Heart right ventricle (tissue), 16 donors: ENCODE results near the gene OTUD5. TPM values are rescaled to one million over a fixed set of nuclear protein-coding genes. Genes with fewer than 3 reads are reported as not detected.

Experiments
- ATAC-seq, 8 donors: fragments of 200-7000 bp; cut with Tn5 transposase; one replicate each; pipeline ENCODE4 v1.9.1; 2020; ENCODE audit warnings: mild to moderate bottlenecking in 8 of 8, moderate library complexity in 8 of 8, moderate number of reproducible peaks in 1 of 8
- DNase-seq, 2 donors: peaks; one replicate each; pipeline ENCODE4 v3.0.0-alpha.2; 2020
- H3K27ac ChIP-seq, 10 donors: fragments of 200-600 bp; sonication (generic) in 2 of 10; one replicate each; pipeline versions ENCODE4 v1.5.0 to v1.8.0; 2020 to 2022; ENCODE audit warnings: mild to moderate bottlenecking in 3 of 10
- H3K27me3 ChIP-seq, 7 donors: fragments of 200-600 bp; one replicate each; pipeline ENCODE4 v1.8.0; 2021 to 2022; ENCODE audit warnings: mild to moderate bottlenecking in 2 of 7
- H3K36me3 ChIP-seq, 9 donors: fragments of 200-600 bp; sonication (generic) in 1 of 9; one replicate each; pipeline versions ENCODE4 v1.5.0 to v1.8.0; 2020 to 2022; ENCODE audit warnings: mild to moderate bottlenecking in 2 of 9
- H3K4me1 ChIP-seq, 9 donors: fragments of 200-600 bp; sonication (generic) in 1 of 9; one replicate each; pipeline versions ENCODE4 v1.5.0 to v1.8.0; 2020 to 2022; ENCODE audit warnings: mild to moderate bottlenecking in 4 of 9
- H3K4me3 ChIP-seq, 10 donors: fragments of 200-600 bp; sonication (generic) in 2 of 10; one replicate each; pipeline versions ENCODE4 v1.5.0 to v1.8.0; 2020 to 2022; ENCODE audit warnings: mild to moderate bottlenecking in 7 of 10, moderate library complexity in 2 of 10
- H3K9me3 ChIP-seq, 11 donors: fragments of 200-600 bp in 10 of 11; sonication (generic) in 2 of 11; one replicate each; pipeline versions ENCODE4 v1.5.0 to v1.8.0; 2013 to 2022; ENCODE audit warnings: mild to moderate bottlenecking in 2 of 11, control low read depth in 1 of 11, moderate library complexity in 1 of 11
- WGBS, 2 donors: extraction: QIAGEN DNeasy Blood & Tissue Kit; methylation state at CpG; one replicate each; pipeline ENCODE4 v1.1.7; 2013; ENCODE audit warnings: inconsistent platforms in 1 of 2; 5-methylcytosine and 5-hydroxymethylcytosine counted together
- intact Hi-C, 10 donors: fragments of 100-400 bp; cut with DNase I; formaldehyde crosslinking; loops; one replicate each; pipeline versions ENCODE4 v1.11.1 to v1.14.2; 2022
- polyA plus RNA-seq, 2 donors: library from polyadenylated mRNA; stranded (reverse); fragments of 200-250 nt; gene quantifications; one replicate each; pipeline ENCODE4 v1.2.3, GENCODE V29; 2013
- total RNA-seq, 10 donors: library from RNA; stranded (reverse); fragmentation: NEBNext Ultra II Directional in 3 of 10; extraction: Animal tissue kit (Norgen Biotek cat#: 25700) in 3 of 10; gene quantifications; one replicate each; pipeline versions ENCODE4 v1.2.1 to v1.2.4, GENCODE V29; 2021 to 2023
- TF ChIP-seq, protein P1 (sequence below), 9 donors: fragments of 200-600 bp; sonication (generic) in 2 of 9; IDR thresholded peaks; one replicate each; pipeline versions ENCODE4 v1.5.0 to v1.8.0; 2021 to 2022; ENCODE audit warnings: antibody characterized with exemption in 9 of 9, mild to moderate bottlenecking in 5 of 9, moderate library complexity in 1 of 9
- donor health status: Arrhythmogenic right ventricular cardiomyopathy.
- donor health status: ischemic (EF 13 %, LVEDD 7.1; RV severe dilation, severe dysfunction).
- donor health status: healthy with polysubstance abuse.
- donor health status: DM: no; HTN: yes; CAD: no.
- donor health status: DM: no; HTN: no; CAD: no.
- donor health status: ischemic (EF 25% LVEDD 6.9; RV normal size, moderate dysfunction).
- donor health status: ischemic (EF 25% LVEDD 5.7; RV mildly dilated, moderate dysfunction).
- donor health status: healthy.
- donor health status: DM: yes; HTN: yes; CAD: no.
- donor health status: Ischemic cardiomyopathy.
- donor health status: ischemic (EF 35%, LVEDD 5.7; RV mildly dilated, moderate dysfunction).
- donor health status: nonischemic (EF 11% LVEDD 7.7; RV severe dilation, severe dysfunction).
- donor health status: DM: yes; HTN: yes; CAD: no.
- donor health status: PGD.
- donor health status: ischemic (EF 29% LVEDD 5.4; RV normal size, mild dysfunction).
- donor health status: nonischemic (EF 23%, LVEDD 6.1; RV moderate dilation, normal function).

The OTUD5 gene
- total and polyA plus RNA-seq, 12 donors = 17.9 to 27.3 (median 24.7) TPM

GRCh38 chrX:48917139-48918001, 40.0 kb downstream of the OTUD5 start:
- DNase-seq (peak; percentile 85 to 86), ATAC-seq (peak; percentile 61 to 81 (median 73))
- H3K27me3 ChIP-seq = no peaks in the 10 kb centered on the region
- peak overlapping the region in 5 of 10 donors; percentile 6 to 91 (median 25) for H3K27ac ChIP-seq
- 12 to 22% methylated on average over 23 to 27 of the region's 27 CpGs for WGBS, 2 donors
- intact Hi-C loops = loop anchor here in 3 of 10 donors (10.0 kb wide), 2 partner anchors 273 to 1263 kb away; partner anchors contain the start of genes ELK1 (in 1 of the 3) and UXT (in 1 of the 3)
- H3K4me3 ChIP-seq = peak overlapping the region in 5 of 10 donors; percentile 7 to 68 (median 32)
- H3K9me3 ChIP-seq = no peaks in the 10 kb centered on the region
- TF ChIP-seq, protein P1, sequence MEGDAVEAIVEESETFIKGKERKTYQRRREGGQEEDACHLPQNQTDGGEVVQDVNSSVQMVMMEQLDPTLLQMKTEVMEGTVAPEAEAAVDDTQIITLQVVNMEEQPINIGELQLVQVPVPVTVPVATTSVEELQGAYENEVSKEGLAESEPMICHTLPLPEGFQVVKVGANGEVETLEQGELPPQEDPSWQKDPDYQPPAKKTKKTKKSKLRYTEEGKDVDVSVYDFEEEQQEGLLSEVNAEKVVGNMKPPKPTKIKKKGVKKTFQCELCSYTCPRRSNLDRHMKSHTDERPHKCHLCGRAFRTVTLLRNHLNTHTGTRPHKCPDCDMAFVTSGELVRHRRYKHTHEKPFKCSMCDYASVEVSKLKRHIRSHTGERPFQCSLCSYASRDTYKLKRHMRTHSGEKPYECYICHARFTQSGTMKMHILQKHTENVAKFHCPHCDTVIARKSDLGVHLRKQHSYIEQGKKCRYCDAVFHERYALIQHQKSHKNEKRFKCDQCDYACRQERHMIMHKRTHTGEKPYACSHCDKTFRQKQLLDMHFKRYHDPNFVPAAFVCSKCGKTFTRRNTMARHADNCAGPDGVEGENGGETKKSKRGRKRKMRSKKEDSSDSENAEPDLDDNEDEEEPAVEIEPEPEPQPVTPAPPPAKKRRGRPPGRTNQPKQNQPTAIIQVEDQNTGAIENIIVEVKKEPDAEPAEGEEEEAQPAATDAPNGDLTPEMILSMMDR (IDR thresholded peaks at IDR 0.05) = peak; percentile 79 to 95 (median 92)
- H3K36me3 ChIP-seq = peaks cover 0 to 29% (median 0%) of the 10 kb centered on the region in 9 donors
- peaks cover 0 to 32% (median 4%) of the 10 kb centered on the region in 9 donors for H3K4me1 ChIP-seq

DNA sequence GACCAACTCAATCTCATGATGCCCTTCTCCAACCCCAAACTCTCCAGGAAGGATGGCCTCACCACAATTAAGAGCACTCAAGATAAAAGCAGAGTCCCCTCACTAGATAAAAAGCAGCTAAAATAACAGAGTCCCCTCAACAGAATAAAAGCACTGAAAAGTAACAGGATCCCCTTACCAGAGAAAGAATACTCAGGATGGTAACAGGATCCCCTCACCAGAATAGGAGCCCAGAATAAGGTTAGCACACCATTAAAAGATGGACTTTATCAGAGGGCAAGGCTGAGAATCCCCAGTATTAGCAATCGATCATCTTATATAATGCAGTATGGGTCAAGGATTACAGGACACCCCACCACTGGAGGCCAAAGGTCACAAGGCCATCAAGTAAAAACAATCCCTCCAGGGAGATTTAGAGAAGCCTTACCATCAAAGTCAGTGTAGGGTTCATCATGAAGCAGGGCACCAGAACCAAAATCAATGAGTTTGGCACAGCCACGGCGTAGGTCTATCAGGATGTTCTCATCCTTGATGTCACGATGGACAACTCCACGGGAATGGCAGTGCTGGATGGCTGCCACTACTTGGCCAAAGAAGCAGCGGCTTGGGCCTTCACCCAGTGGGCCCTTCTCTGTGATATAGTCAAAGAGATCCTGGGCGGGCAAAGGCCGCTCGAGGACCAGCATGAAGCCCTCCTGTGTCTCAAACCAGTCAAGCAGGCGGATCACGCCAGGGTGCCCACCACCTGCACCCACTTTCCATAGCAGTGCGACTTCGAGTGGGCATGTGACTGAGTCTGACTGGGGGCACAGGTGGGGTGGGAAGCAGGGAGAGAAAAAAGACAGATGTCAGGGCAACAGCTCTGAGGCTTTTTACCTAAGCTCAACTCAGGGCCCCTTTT, 42.6 kb downstream of the OTUD5 start:
- TF ChIP-seq, protein P1 (IDR thresholded peaks at IDR 0.05) = no peak
- Histone ChIP-seq H3K9me3 (no peaks in the 10 kb centered on the region), H3K36me3 (peaks cover 0 to 27% (median 0%) of the 10 kb centered on the region in 9 donors), H3K4me3 (peak overlapping the region in 1 of 10 donors; percentile 0), H3K27ac (no peak overlapping the region), H3K27me3 (no peaks in the 10 kb centered on the region), H3K4me1 (peaks cover 0 to 43% (median 15%) of the 10 kb centered on the region in 9 donors)
- ATAC-seq (no peak), DNase-seq (no peak)
- 89 to 92% methylated on average over 10 to 13 of the region's 13 CpGs for WGBS, 2 donors
- intact Hi-C loops = loop anchor here in 3 of 10 donors (10.0 kb wide), 2 partner anchors 270 to 1260 kb away; partner anchors contain the start of genes ELK1 (in 1 of the 3) and UXT (in 1 of the 3)

GRCh38 chrX:48913605-48914366, 43.6 kb downstream of the OTUD5 start:
- TF ChIP-seq, protein P1 (IDR thresholded peaks at IDR 0.05) = no peak
- intact Hi-C loops = loop anchor here in 3 of 10 donors (10.0 kb wide), 2 partner anchors 269 to 1259 kb away; partner anchors contain the start of genes ELK1 (in 1 of the 3) and UXT (in 1 of the 3)
- 80 to 89% methylated on average over 5 of the region's 5 CpGs for WGBS, 2 donors
- Histone ChIP-seq H3K4me1 (peaks cover 0 to 37% (median 11%) of the 10 kb centered on the region in 9 donors), H3K9me3 (no peaks in the 10 kb centered on the region), H3K36me3 (peaks cover 0 to 27% (median 0%) of the 10 kb centered on the region in 9 donors), H3K27me3 (no peaks in the 10 kb centered on the region), H3K27ac (no peak overlapping the region), H3K4me3 (no peak overlapping the region)
- no peak for DNase-seq
- ATAC-seq = no peak
